ENCODE data around the gene VPS41. TPM values are rescaled to one million over a fixed set of nuclear protein-coding genes. Genes with fewer than 3 reads are reported as not detected.

VPS41 gene
- polyA plus RNA-seq, 1 donor from 2014 or later = 45.4 TPM

GRCh38 chr7:38775506-38776175 is 133.3 kb downstream of the VPS41 start:
- peaks cover 14% of the 10 kb centered on the region for H3K36me3 Mint-ChIP-seq
- no peak overlapping the region for H3K27ac Mint-ChIP-seq
- H3K4me1 Mint-ChIP-seq = no peaks in the 10 kb centered on the region
- H3K27me3 Mint-ChIP-seq = no peaks in the 10 kb centered on the region
- no peaks in the 10 kb centered on the region for H3K9me3 Mint-ChIP-seq
- H3K4me3 Mint-ChIP-seq = no peak overlapping the region

GRCh38 chr7:38773430-38773829 is 135.6 kb downstream of the VPS41 start:
- H3K27me3 Mint-ChIP-seq = no peaks in the 10 kb centered on the region
- no peaks in the 10 kb centered on the region for H3K9me3 Mint-ChIP-seq
- H3K27ac Mint-ChIP-seq = no peak overlapping the region
- no peaks in the 10 kb centered on the region for H3K4me1 Mint-ChIP-seq
- H3K4me3 Mint-ChIP-seq = no peak overlapping the region
- peaks cover 17% of the 10 kb centered on the region for H3K36me3 Mint-ChIP-seq

GRCh38 chr7:38760226-38760625 is 148.8 kb downstream of the VPS41 start:
- Mint-ChIP-seq H3K27me3 (no peaks in the 10 kb centered on the region), H3K27ac (no peak overlapping the region), H3K9me3 (no peaks in the 10 kb centered on the region), H3K36me3 (peaks cover 16% of the 10 kb centered on the region), H3K4me3 (no peak overlapping the region), H3K4me1 (no peaks in the 10 kb centered on the region)

- H3K36me3 Mint-ChIP-seq = peaks cover 14% of the 10 kb centered on the region
These were observed 150.0 kb downstream of the VPS41 start for GRCh38 chr7:38759028-38759427.

GRCh38 chr7:38757931-38758330 is 151.1 kb downstream of the VPS41 start:
- Mint-ChIP-seq H3K27ac (peak overlapping the region in 1 of 3 donors; percentile 31), H3K4me3 (no peak overlapping the region), H3K36me3 (peaks cover 5% of the 10 kb centered on the region), H3K27me3 (no peaks in the 10 kb centered on the region), H3K9me3 (no peaks in the 10 kb centered on the region), H3K4me1 (no peaks in the 10 kb centered on the region)

More at GRCh38 chr7:38759028-38759427, 150.0 kb downstream of the VPS41 start:
- no peak overlapping the region for H3K27ac Mint-ChIP-seq
- H3K4me3 Mint-ChIP-seq = no peak overlapping the region
- H3K27me3 Mint-ChIP-seq = no peaks in the 10 kb centered on the region
- H3K9me3 Mint-ChIP-seq = no peaks in the 10 kb centered on the region
- H3K4me1 Mint-ChIP-seq = no peaks in the 10 kb centered on the region

GRCh38 chr7:38756521-38756920 is 152.5 kb downstream of the VPS41 start:
- Mint-ChIP-seq H3K9me3 (no peaks in the 10 kb centered on the region), H3K4me1 (no peaks in the 10 kb centered on the region), H3K36me3 (peaks cover 12% of the 10 kb centered on the region), H3K27me3 (no peaks in the 10 kb centered on the region), H3K27ac (no peak overlapping the region), H3K4me3 (no peak overlapping the region)

GRCh38 chr7:38753347-38753746 is 155.6 kb downstream of the VPS41 start:
- no peaks in the 10 kb centered on the region for H3K27me3 Mint-ChIP-seq
- peaks cover 12% of the 10 kb centered on the region for H3K36me3 Mint-ChIP-seq
- H3K27ac Mint-ChIP-seq = no peak overlapping the region
- no peaks in the 10 kb centered on the region for H3K9me3 Mint-ChIP-seq
- no peak overlapping the region for H3K4me3 Mint-ChIP-seq
- no peaks in the 10 kb centered on the region for H3K4me1 Mint-ChIP-seq

- Mint-ChIP-seq H3K9me3 (no peaks in the 10 kb centered on the region), H3K4me1 (no peaks in the 10 kb centered on the region), H3K4me3 (no peak overlapping the region), H3K27me3 (no peaks in the 10 kb centered on the region), H3K36me3 (peaks cover 11% of the 10 kb centered on the region), H3K27ac (no peak overlapping the region)
These were observed 157.6 kb downstream of the VPS41 start for GRCh38 chr7:38751416-38751815.

GRCh38 chr7:38748056-38748610 is 160.9 kb downstream of the VPS41 start:
- H3K36me3 Mint-ChIP-seq = peaks cover 19% of the 10 kb centered on the region
- no peaks in the 10 kb centered on the region for H3K27me3 Mint-ChIP-seq

GRCh38 chr7:38746438-38746837 is 162.6 kb downstream of the VPS41 start:
- Mint-ChIP-seq H3K4me1 (peaks cover 0 to 2% (median 0%) of the 10 kb centered on the region in 3 donors), H3K4me3 (no peak overlapping the region), H3K27ac (no peak overlapping the region), H3K9me3 (no peaks in the 10 kb centered on the region), H3K36me3 (peaks cover 18% of the 10 kb centered on the region), H3K27me3 (no peaks in the 10 kb centered on the region)

More at GRCh38 chr7:38748056-38748610, 160.9 kb downstream of the VPS41 start:
- Mint-ChIP-seq H3K4me1 (peaks cover 0 to 2% (median 0%) of the 10 kb centered on the region in 3 donors), H3K9me3 (no peaks in the 10 kb centered on the region), H3K27ac (peak overlapping the region in 1 of 3 donors; percentile 11), H3K4me3 (no peak overlapping the region)

- H3K27ac Mint-ChIP-seq = no peak overlapping the region
These were observed 164.2 kb downstream of the VPS41 start for GRCh38 chr7:38744746-38745145.

GRCh38 chr7:38743899-38744298 is 165.1 kb downstream of the VPS41 start:
- H3K4me1 Mint-ChIP-seq = peaks cover 0 to 2% (median 0%) of the 10 kb centered on the region in 3 donors
- no peak overlapping the region for H3K27ac Mint-ChIP-seq
- no peaks in the 10 kb centered on the region for H3K9me3 Mint-ChIP-seq
- no peak overlapping the region for H3K4me3 Mint-ChIP-seq
- peaks cover 23% of the 10 kb centered on the region for H3K36me3 Mint-ChIP-seq
- no peaks in the 10 kb centered on the region for H3K27me3 Mint-ChIP-seq

More at GRCh38 chr7:38744746-38745145, 164.2 kb downstream of the VPS41 start:
- Mint-ChIP-seq H3K4me3 (no peak overlapping the region), H3K4me1 (peaks cover 0 to 2% (median 0%) of the 10 kb centered on the region in 3 donors), H3K36me3 (peaks cover 23% of the 10 kb centered on the region), H3K27me3 (no peaks in the 10 kb centered on the region), H3K9me3 (no peaks in the 10 kb centered on the region)

GRCh38 chr7:38740041-38740440 is 168.9 kb downstream of the VPS41 start:
- Mint-ChIP-seq H3K27ac (peak overlapping the region in 1 of 3 donors; percentile 82), H3K27me3 (no peaks in the 10 kb centered on the region), H3K9me3 (no peaks in the 10 kb centered on the region), H3K4me3 (no peak overlapping the region), H3K36me3 (peaks cover 19% of the 10 kb centered on the region), H3K4me1 (no peaks in the 10 kb centered on the region)

GRCh38 chr7:38736138-38736537 is 172.9 kb downstream of the VPS41 start:
- Mint-ChIP-seq H3K4me1 (no peaks in the 10 kb centered on the region), H3K4me3 (no peak overlapping the region), H3K36me3 (peaks cover 19% of the 10 kb centered on the region), H3K9me3 (no peaks in the 10 kb centered on the region), H3K27ac (no peak overlapping the region), H3K27me3 (no peaks in the 10 kb centered on the region)

GRCh38 chr7:38731215-38731614 is 177.8 kb downstream of the VPS41 start:
- H3K9me3 Mint-ChIP-seq = no peaks in the 10 kb centered on the region
- H3K4me3 Mint-ChIP-seq = no peak overlapping the region
- no peaks in the 10 kb centered on the region for H3K27me3 Mint-ChIP-seq
- H3K27ac Mint-ChIP-seq = peak overlapping the region in 1 of 3 donors; percentile 5
- no peaks in the 10 kb centered on the region for H3K4me1 Mint-ChIP-seq
- H3K36me3 Mint-ChIP-seq = peaks cover 20% of the 10 kb centered on the region

GRCh38 chr7:38728145-38728544 is 180.8 kb downstream of the VPS41 start:
- Mint-ChIP-seq H3K4me3 (no peak overlapping the region), H3K27me3 (no peaks in the 10 kb centered on the region), H3K36me3 (peaks cover 16% of the 10 kb centered on the region), H3K9me3 (no peaks in the 10 kb centered on the region), H3K4me1 (no peaks in the 10 kb centered on the region), H3K27ac (no peak overlapping the region)

Measured in IgD-negative memory B cell (primary cell).